Sigmoid colon (tissue), 7 donors: ENCODE measurements around the gene IL13RA2. TPM values are rescaled to one million over a fixed set of nuclear protein-coding genes. Genes with fewer than 3 reads are reported as not detected.

Experiments
- DNase-seq: peaks from one replicate; pipeline ENCODE4 v3.0.0-alpha.2; 2019
- H3K27ac ChIP-seq, 4 donors: fragments of 200-600 bp; sonication (generic); one replicate each; pipeline ENCODE4 v1.5.1; 2016 to 2019; ENCODE audit warnings: mild to moderate bottlenecking in 1 of 4
- H3K27me3 ChIP-seq, 3 donors: fragments of 200-600 bp; sonication (generic); one replicate each; pipeline ENCODE4 v1.5.1; 2019; ENCODE audit warnings: mild to moderate bottlenecking in 1 of 3
- H3K36me3 ChIP-seq, 4 donors: fragments of 200-600 bp; sonication (generic); one replicate each; pipeline ENCODE4 v1.5.1; 2016 to 2019
- H3K4me1 ChIP-seq, 4 donors: fragments of 200-600 bp; sonication (generic); one replicate each; pipeline ENCODE4 v1.5.1; 2017 to 2019
- H3K4me3 ChIP-seq, 4 donors: fragments of 200-600 bp; sonication (generic); one replicate each; pipeline ENCODE4 v1.5.1; 2017 to 2019; ENCODE audit warnings: mild to moderate bottlenecking in 2 of 4, moderate library complexity in 1 of 4
- H3K9me3 ChIP-seq, 4 donors: fragments of 200-600 bp in 3 of 4; sonication (generic) in 3 of 4; one replicate each; pipeline versions ENCODE4 v1.5.1 to v1.6.1; 2013 to 2019
- CTCF ChIP-seq, 4 experiments: fragments of 450-650 bp in 3 of 4; fragments of 200-600 bp in 1 of 4; IDR thresholded peaks; one replicate each; pipeline ENCODE4 v1.5.1; 2016 to 2019; ENCODE audit warnings: antibody characterized with exemption in 4 of 4, mild to moderate bottlenecking in 3 of 4, moderate library complexity in 2 of 4
- EP300 ChIP-seq, 4 donors: sonication (generic); formaldehyde crosslinking; IDR thresholded peaks; one replicate each; pipeline ENCODE4 v1.6.1; 2017; ENCODE audit warnings: antibody characterized with exemption in 4 of 4
- POLR2A ChIP-seq, 2 donors: fragments of 450-650 bp; IDR thresholded peaks; one replicate each; pipeline ENCODE4 v1.6.1; 2016; ENCODE audit warnings: antibody characterized with exemption in 2 of 2, mild to moderate bottlenecking in 2 of 2, moderate library complexity in 2 of 2
- intact Hi-C: fragments of 100-400 bp; cut with DNase I; formaldehyde crosslinking; loops from one replicate; pipeline ENCODE4 v1.15.1; 2023
- polyA plus RNA-seq, 3 donors: library from polyadenylated mRNA; stranded (reverse); fragments of 200-250 nt; gene quantifications; one replicate each; pipeline ENCODE4 v1.2.3, GENCODE V29; 2013
- small RNA-seq, 3 donors: library from RNA; depleted of rRNA; stranded (forward); fragments of <200 nt; gene quantifications; one replicate each; pipeline ENCODE3, GENCODE V24; 2016
- total RNA-seq, 4 donors: library from RNA; depleted of rRNA; stranded (reverse); fragments of >200 nt; gene quantifications; one replicate each; pipeline ENCODE4 v1.1.0, GENCODE V29; 2016
- donor health status: healthy with polysubstance abuse.
- donor health status: Bipolar disorder and iron deficiency.
- donor health status: healthy.

Gene IL13RA2
- total and polyA plus RNA-seq, 7 donors = 0.36 to 0.45 TPM; not detected in 5

- Histone ChIP-seq H3K4me3 (no peak overlapping the region), H3K9me3 (no peaks in the 10 kb centered on the region), H3K27me3 (no peaks in the 10 kb centered on the region), H3K27ac (no peak overlapping the region), H3K36me3 (no peaks in the 10 kb centered on the region), H3K4me1 (no peaks in the 10 kb centered on the region)
- TF ChIP-seq EP300 (IDR thresholded peaks at IDR 0.05) (no peak), CTCF (IDR thresholded peaks at IDR 0.05) (peak in 1 of 4 experiments; percentile 25), POLR2A (IDR thresholded peaks at IDR 0.05) (no peak)
- intact Hi-C loops = no loop called here
- DNase-seq = no peak
Observed at GRCh38 chrX:114959729-114960128, 57.7 kb downstream of the IL13RA2 start.

Small RNAs within 50 kb of the gene (small RNA-seq; reads per million reads assigned to genes)
- 0 reads per million in 3 donors for gene RNU6-648P

Other genes with a start within 250 kb of the IL13RA2 start
- gene RBMXL3, start 171.8 kb upstream of the IL13RA2 start, total RNA-seq = not detected
- not detected for gene RBMXL3, start 171.8 kb upstream of the IL13RA2 start, polyA plus RNA-seq
- 10 to 100 TPM; 31.9 to 48.2 (median 40.9) TPM for gene LRCH2, start 216.5 kb upstream of the IL13RA2 start, total RNA-seq
- gene LRCH2, start 216.5 kb upstream of the IL13RA2 start, polyA plus RNA-seq = 1 to 10 TPM in 2 of 3 donors, under 1 TPM in 1; 0.23 to 1.2 (median 1.2) TPM